GM19193 (cell line): ENCODE measurements around the gene CHSY1.
A peak's percentile ranks its signal among the peaks of the same experiment; 100 is the strongest.

Experiments used
- POLR2A ChIP-seq: IDR thresholded peaks from 4 replicates; pipeline ENCODE4 v1.6.1; 2011; ENCODE audit not compliant: insufficient read depth, insufficient read length; ENCODE audit errors: extremely low read depth

The CHSY1 gene, protein sequence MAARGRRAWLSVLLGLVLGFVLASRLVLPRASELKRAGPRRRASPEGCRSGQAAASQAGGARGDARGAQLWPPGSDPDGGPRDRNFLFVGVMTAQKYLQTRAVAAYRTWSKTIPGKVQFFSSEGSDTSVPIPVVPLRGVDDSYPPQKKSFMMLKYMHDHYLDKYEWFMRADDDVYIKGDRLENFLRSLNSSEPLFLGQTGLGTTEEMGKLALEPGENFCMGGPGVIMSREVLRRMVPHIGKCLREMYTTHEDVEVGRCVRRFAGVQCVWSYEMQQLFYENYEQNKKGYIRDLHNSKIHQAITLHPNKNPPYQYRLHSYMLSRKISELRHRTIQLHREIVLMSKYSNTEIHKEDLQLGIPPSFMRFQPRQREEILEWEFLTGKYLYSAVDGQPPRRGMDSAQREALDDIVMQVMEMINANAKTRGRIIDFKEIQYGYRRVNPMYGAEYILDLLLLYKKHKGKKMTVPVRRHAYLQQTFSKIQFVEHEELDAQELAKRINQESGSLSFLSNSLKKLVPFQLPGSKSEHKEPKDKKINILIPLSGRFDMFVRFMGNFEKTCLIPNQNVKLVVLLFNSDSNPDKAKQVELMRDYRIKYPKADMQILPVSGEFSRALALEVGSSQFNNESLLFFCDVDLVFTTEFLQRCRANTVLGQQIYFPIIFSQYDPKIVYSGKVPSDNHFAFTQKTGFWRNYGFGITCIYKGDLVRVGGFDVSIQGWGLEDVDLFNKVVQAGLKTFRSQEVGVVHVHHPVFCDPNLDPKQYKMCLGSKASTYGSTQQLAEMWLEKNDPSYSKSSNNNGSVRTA

DNA sequence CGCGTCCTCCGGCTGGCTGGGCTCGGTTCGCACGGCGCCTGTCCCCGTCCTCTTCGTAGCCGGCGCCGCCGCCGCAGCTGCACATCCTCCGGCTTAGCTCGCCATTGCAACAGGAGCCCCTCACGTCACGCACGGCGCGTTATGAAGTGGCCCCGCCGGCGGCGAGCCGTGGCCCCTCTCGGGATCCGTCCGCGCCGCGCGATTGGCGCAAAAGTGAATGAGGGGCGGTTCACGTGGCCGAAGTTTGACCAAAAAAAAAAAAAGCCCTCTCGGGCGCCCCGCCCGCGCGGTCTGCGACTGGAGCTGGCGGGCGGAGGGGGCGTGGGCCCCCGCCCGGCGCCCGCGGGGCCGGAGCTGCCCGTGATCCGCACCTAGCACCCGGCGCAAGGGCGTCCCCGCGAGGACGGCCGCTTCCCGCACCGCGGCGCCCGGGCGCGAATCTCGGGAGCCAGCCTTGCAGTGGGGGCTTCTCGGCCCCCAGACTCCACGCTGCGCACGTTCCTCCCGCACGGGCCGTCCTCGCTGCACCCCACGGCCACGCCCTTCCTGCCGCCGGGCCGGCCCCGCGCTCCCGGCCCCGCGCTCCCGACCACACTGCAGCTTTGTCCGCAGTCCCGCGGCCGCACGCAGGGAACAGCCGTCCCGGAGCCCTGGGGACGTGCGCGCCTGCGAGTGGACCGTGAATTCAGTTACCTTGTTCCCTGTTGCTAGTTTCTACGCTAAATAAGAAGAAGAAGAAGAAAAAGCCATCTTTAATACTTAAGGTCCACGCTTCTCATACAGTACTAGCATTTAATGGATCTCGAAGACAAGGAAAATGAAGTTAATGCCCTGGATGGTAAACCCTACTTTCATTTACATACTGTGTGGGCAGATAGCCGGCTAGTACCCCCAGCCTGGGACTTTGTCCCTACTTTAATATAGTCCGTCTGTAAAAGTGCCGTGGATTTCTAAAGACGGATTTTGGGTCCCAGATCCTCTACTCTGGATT is at the start of gene CHSY1:
Gene CHSY1 (minus strand): TSS at position 219 of the 991 bp plus-strand sequence. CDS start 592 bp downstream, outside the sequence.
- peak; percentile 77 for TF ChIP-seq POLR2A

DNA sequence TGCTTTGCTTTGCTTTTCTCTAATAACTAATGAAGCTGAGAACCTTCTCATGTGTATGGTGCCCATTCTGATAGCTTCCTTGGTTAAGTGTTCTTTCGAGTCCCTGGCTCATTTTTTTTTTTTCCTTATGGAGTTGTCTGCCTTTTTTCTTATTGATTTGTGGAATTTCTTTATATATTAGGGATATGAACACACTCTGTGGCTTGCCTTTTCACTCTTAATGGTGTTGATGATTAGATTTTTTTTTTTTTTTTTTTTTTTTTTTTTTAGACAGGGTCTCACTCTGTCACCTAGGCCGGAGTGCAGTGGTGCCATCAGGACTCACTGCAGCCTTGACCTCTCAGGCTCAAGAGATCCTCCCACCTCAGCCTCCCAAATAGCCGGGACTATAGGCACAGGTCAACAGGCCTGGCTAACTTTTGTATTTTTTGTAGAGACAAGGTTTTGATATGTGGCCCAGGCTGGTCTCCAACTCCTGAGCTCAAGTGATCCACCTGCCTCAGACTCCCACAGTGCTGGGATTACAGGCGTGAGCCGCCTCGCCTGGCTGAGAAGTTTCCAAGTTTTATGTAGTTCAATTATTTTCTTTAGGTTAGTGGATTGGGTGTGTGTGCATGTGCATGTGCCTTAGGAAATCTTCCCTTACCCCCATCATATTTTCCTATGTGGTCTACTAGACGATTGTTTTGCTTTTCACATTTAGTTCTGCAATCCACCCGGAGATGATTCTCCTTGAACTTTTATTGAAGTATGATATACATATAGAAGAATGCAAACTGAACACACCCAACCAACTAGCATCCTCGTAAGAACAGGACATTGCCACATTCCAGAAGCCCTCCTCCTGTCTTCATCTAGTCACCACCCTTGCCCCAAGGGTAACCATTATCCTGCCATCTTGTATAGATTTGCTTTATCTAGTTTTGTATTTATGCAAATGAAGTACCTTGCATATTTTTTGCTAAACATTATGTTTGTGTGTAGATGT is 44.9 kb upstream of the CHSY1 start:
- TF ChIP-seq POLR2A, result no peak

DNA sequence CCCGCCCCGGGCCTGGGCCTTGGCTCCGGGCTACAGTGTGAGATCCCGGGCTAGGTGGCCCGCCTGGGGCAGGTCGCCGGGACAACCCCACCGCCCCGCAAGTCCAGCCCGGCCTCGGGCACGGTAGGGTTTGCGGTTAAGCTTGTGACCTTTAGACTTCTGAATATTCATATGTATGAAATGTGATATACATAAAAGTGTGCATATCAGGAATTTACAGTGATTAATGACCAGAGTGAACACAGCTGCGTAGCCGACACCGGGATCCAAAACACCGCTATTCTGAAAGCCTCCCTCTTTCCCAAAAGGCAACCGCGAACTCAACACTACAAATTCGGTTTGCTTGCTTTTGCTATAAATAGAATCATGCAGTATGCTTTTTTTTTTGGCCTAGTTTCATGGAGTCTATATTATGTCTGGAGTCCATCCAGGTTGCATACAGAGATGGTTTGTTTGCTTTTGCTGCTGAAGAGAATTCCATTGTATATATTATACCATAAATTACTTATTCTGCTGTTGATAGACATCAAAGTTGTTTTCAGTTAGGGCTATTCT is 43.8 kb upstream of the CHSY1 start:
- TF ChIP-seq POLR2A, result no peak

DNA sequence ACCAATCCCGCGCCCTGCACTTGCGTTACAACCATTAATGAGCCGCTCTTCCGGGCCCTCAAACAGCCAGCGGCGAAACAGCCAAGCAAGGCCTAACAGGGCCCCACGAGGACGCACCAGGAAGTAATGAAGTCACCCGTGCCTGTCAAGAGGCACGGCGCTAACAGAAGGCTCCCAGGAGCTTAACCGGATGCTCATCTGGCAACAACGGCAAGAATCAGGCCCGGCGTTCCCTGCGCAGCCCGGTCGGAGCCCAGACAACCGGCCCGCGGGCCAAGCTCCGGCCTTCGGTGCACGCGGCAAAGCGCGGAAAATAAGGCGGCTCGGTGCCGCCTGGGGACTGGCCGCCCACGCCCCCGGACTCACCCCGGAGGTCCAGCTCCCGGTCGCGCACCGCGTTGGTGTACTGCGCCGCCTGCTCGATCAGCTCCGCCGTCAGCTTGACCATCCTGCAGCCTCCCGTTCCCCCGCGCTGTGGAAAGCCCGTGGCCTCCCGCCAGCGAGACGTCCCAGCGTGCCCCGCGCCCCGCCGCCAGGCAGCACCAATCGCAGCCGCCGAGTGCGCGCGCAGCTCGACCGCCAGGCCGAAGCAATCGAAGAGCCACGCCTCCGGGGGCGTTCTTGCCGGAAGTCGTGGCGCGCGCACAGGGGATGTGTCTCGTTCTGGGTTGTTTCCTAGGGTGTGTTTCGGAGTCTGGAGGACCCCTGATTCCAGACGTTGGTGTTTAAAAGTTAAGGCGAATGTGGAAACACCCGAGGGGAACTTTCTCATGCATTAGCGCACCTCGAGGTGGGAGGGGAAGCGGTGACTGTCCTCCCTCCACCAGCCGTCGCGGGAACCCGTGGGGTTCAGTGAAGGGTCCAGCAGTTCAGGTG is 43.1 kb upstream of the CHSY1 start, which contains the start of gene SNRPA1:
Gene SNRPA1 (minus strand): TSS at position 518 of the 876 bp plus-strand sequence. CDS start 70 bp downstream, at position 448.
- peak; percentile 91 for TF ChIP-seq POLR2A

DNA sequence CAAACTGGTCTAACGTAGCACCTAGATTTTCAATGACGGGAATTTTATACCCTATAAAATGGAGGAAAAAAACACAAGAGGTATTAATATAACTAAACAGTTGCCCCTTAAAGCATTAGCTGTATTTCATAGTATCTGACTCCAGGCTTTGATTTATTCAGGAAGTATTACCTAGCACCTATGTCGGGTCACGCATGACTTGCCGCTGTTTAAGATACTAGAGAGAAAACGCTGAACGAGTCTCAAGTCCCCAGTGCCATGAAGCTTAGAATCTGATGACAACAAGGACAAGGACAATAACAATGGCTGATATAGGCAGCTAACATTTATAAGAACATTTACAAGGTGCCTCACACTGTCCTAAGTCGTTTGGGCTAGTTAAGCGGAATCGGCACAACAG is 41.3 kb upstream of the CHSY1 start:
- no peak for TF ChIP-seq POLR2A

DNA sequence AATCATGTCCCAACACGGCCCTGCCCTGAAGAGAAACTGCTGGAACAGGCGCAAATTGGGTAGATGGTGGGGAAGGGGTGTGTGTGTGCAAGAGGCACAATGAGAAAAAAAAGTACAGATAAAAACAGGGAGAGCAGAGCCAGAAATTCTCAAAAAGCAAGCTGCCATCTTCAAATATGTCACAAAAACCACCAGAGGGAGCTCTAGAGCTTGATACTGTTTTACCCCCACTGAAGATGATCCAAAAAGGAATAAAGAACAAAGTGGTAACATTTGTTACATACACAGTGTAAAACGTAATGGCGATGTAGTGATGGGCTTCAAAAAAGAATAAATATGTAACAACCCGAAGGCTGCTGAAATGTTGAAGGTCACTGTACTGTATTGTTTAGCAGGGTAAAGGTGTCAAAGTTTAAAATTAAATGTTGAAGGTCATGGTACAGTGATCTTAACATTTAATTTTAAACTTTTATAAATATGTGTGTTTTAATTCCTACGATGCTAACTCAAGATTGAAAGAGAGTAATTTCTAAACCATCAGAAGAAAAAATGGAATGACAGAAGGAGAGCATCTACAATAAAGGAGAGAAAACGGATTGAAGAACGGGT is 37.2 kb upstream of the CHSY1 start:
- no peak for TF ChIP-seq POLR2A

DNA sequence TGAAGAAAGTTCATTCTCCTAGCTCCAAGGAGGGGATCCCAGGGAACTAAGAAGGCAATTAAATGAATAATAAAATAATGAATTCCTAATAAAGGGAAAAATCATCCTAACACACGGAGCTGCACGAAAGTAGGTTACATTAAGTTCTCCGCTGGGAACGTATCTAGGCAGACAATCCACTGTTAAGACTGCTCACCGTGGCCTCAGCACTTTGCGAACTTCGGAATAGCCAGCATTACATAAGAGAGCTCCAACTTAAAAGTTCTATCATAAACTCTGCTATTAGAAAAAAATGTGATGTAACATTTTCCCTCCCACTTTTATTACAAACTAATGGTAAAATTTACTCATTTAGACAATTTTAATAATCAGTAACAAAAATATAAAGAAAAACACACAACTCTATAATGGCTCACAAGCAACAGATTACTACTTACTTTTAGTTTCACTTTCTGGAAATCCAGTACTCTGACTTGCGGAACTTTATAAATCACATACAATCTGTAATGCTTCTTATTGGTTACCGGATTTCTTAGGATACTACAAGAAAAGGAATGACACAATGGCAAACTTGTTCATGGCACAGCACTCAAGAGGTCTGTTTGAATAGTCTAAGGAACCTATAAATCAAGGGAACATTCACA is 34.7 kb upstream of the CHSY1 start:
- no peak for TF ChIP-seq POLR2A

DNA sequence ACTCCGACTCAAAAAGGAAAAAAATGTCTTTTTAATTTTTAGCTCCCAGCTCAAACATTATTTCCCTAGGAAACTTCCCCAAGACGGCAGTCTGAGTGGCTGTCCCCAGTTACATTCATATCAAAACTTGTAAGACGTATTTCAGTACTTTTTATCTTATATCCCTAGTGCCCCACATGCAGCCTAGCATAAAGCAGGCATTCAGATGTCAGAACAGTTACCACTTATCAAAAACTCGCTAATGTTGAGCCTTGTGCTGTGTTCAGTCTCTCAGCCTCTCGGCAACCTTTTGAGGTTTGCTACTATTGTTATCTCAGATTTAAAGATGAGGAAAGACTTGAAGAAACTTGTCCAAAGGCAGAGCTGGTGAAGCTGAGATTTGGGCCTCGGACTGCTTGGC is 32.1 kb upstream of the CHSY1 start:
- TF ChIP-seq POLR2A, result no peak

DNA sequence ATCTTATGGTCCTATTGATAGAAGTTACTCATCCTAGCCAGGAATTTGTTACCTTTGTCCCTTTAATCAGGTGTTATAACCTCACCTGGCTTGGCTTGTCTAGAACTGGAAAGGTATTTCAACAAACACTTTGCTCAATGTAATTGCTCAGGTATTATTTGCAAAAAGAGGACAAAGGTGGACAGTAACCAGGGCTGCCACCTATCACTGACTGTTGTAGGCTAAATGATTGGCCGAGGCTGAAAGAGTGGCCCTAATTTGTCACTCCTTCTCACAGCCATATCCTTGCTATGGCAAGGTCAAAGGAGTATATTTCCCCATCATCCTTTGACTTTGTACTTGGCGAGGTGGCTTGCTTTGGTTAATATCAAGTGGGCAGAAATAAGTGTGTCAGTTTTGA is 28.2 kb upstream of the CHSY1 start:
- TF ChIP-seq POLR2A, result no peak

DNA sequence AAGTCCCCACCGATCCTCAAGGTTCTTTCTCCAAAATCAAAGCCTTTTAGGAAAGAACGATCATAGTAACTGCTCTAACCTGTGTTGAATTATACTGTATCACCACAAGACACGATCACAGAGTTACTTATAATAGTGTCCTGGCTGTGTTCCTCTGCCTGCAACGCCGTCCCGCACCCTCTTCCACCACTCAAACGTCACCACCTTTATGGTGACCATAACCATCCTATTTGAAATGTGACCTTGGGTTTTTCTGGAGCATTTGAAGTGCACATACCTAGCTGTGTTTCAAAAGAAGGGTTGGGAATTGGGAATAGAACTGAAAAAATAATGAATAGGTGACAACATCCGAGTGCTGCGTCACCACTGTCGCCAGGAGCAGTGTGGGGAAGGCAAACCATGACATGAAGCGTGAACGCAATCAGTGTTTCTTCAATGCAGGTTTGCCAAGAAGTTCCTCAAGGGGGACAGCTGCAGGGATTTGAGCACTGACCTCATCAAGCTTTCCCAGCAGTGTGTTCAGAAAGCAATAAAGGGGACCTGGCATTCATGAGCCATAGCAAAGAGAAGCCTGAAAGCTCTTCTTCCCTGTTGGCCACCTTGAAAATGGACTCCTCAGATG is 26.2 kb upstream of the CHSY1 start:
- TF ChIP-seq POLR2A, result no peak

DNA sequence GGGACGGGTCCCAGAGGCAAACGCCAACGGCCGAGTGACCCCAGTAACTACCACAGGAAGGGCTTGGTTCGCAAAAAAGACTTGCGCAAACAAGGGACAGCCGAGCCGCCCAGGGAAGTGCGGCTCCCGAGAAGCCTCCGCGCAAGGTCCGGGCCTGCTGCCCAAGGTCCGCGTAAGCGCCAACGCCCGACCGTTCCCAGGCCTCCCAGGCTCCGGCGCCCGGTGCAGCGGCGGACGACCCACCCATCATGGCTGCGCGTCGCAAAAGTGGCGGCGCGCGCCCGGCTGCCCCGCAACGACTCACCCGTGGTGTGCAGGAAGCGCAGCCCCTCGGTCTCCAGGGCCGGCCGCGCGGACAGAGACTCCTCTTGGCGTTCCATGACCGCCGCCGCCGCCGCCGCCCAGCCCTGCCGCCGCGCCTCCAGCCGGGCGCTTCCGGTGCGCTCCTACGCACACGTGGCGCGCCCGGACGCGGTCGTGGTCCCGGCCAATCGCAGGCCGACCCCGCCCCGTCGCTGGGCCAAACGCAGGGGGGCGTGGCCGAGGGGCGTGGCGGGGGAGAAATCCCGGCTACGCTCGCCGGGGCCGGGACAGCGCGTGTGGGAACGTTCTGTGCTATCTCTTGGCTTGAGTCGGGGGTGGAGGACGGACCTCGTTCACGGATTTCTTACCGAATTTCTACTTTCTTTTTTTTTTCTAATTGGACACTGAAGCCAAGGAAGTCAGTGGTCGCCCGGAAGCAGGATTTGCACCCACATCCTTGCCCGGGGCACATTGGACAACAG is 25.4 kb upstream of the CHSY1 start, which contains the start of gene SELENOS:
Gene SELENOS (minus strand): TSS at position 448 of the 785 bp plus-strand sequence. CDS start 68 bp downstream, at position 380.
- peak; percentile 69 for TF ChIP-seq POLR2A
